Sigmoid colon (tissue), 7 donors: ENCODE data around the gene RPS8. TPM values are rescaled to one million over a fixed set of nuclear protein-coding genes. Genes with fewer than 3 reads are reported as not detected.

ENCODE experiments used
- DNase-seq: peaks from one replicate; pipeline ENCODE4 v3.0.0-alpha.2; 2019
- H3K27ac ChIP-seq, 4 donors: fragments of 200-600 bp; sonication (generic); one replicate each; pipeline ENCODE4 v1.5.1; 2016 to 2019; ENCODE audit warnings: mild to moderate bottlenecking in 1 of 4
- H3K27me3 ChIP-seq, 3 donors: fragments of 200-600 bp; sonication (generic); one replicate each; pipeline ENCODE4 v1.5.1; 2019; ENCODE audit warnings: mild to moderate bottlenecking in 1 of 3
- H3K36me3 ChIP-seq, 4 donors: fragments of 200-600 bp; sonication (generic); one replicate each; pipeline ENCODE4 v1.5.1; 2016 to 2019
- H3K4me1 ChIP-seq, 4 donors: fragments of 200-600 bp; sonication (generic); one replicate each; pipeline ENCODE4 v1.5.1; 2017 to 2019
- H3K4me3 ChIP-seq, 4 donors: fragments of 200-600 bp; sonication (generic); one replicate each; pipeline ENCODE4 v1.5.1; 2017 to 2019; ENCODE audit warnings: mild to moderate bottlenecking in 2 of 4, moderate library complexity in 1 of 4
- H3K9me3 ChIP-seq, 4 donors: fragments of 200-600 bp in 3 of 4; sonication (generic) in 3 of 4; one replicate each; pipeline versions ENCODE4 v1.5.1 to v1.6.1; 2013 to 2019
- EP300 ChIP-seq, 4 donors: sonication (generic); formaldehyde crosslinking; IDR thresholded peaks; one replicate each; pipeline ENCODE4 v1.6.1; 2017; ENCODE audit warnings: antibody characterized with exemption in 4 of 4
- POLR2A ChIP-seq, 2 donors: fragments of 450-650 bp; IDR thresholded peaks; one replicate each; pipeline ENCODE4 v1.6.1; 2016; ENCODE audit warnings: antibody characterized with exemption in 2 of 2, mild to moderate bottlenecking in 2 of 2, moderate library complexity in 2 of 2
- POLR2AphosphoS5 ChIP-seq, 4 donors: sonication (generic); formaldehyde crosslinking; IDR thresholded peaks; one replicate each; pipeline ENCODE4 v1.6.1; 2017; ENCODE audit warnings: antibody characterized with exemption in 4 of 4
- WGBS, 2 donors: extraction: QIAGEN DNeasy Blood & Tissue Kit; methylation state at CpG; one replicate each; pipeline ENCODE4 v1.1.7; 2013; 5-methylcytosine and 5-hydroxymethylcytosine counted together
- intact Hi-C: fragments of 100-400 bp; cut with DNase I; formaldehyde crosslinking; loops from one replicate; pipeline ENCODE4 v1.15.1; 2023
- polyA plus RNA-seq, 3 donors: library from polyadenylated mRNA; stranded (reverse); fragments of 200-250 nt; gene quantifications; one replicate each; pipeline ENCODE4 v1.2.3, GENCODE V29; 2013
- total RNA-seq, 4 donors: library from RNA; depleted of rRNA; stranded (reverse); fragments of >200 nt; gene quantifications; one replicate each; pipeline ENCODE4 v1.1.0, GENCODE V29; 2016
- TF ChIP-seq, protein P1 (sequence below), 4 experiments: fragments of 450-650 bp in 3 of 4; fragments of 200-600 bp in 1 of 4; IDR thresholded peaks; one replicate each; pipeline ENCODE4 v1.5.1; 2016 to 2019; ENCODE audit warnings: antibody characterized with exemption in 4 of 4, mild to moderate bottlenecking in 3 of 4, moderate library complexity in 2 of 4
- donor health status: healthy with polysubstance abuse.
- donor health status: Bipolar disorder and iron deficiency.
- donor health status: healthy.

The RPS8 gene
- total and polyA plus RNA-seq, 7 donors = 1,996 to 3,717 (median 2,845) TPM

DNA sequence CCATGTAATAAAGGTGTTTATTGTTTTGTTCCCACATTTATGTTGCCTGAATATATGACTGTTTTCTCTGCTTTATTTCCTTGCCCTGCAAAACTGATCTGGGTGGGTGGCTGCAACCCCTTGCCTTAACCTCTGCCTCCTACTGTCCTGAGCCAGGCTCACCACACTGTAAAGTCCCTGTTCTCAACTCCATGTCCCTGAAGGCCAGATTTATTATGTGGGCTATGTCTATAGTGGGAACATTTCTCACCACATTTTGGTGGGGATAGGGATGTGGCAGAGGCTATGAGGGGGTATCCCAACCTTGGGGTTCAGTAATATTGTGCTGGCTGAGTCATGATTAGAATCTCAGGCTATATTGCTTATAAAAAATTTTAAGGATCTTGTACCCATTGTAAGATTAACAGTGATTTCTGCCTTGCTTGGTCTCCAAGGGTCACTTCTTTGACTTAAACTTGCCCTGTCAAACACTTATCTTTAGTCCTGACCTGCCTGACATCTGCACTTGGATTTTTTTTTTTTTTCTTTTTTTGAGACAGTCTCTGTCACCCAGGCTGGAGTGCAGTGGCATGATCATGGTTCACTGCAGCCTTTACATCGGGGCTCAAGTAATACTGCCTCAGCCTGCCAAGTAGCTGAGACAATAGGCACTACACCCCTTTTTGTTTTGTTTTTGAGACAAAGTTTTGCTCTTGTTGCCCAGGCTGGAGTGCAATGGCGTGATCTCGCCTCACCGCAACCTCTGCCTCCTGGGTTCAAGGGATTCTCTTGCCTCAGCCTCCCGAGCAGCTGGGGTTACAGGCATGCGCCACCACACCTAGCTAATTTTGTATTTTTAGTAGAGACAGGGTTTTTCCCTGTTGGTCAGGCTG is 3.6 kb downstream of the RPS8 start:
- Histone ChIP-seq H3K27me3 (no peaks in the 10 kb centered on the region), H3K4me3 (no peak overlapping the region), H3K27ac (no peak overlapping the region), H3K9me3 (no peaks in the 10 kb centered on the region), H3K36me3 (peaks cover 7 to 58% (median 21%) of the 10 kb centered on the region in 4 donors), H3K4me1 (peaks cover 0 to 44% (median 33%) of the 10 kb centered on the region in 4 donors)
- 91 to 97% methylated on average over 6 of the region's 6 CpGs for WGBS, 2 donors
- DNase-seq = no peak
- no peak for TF ChIP-seq EP300 (IDR thresholded peaks at IDR 0.05)
- TF ChIP-seq, protein P1, sequence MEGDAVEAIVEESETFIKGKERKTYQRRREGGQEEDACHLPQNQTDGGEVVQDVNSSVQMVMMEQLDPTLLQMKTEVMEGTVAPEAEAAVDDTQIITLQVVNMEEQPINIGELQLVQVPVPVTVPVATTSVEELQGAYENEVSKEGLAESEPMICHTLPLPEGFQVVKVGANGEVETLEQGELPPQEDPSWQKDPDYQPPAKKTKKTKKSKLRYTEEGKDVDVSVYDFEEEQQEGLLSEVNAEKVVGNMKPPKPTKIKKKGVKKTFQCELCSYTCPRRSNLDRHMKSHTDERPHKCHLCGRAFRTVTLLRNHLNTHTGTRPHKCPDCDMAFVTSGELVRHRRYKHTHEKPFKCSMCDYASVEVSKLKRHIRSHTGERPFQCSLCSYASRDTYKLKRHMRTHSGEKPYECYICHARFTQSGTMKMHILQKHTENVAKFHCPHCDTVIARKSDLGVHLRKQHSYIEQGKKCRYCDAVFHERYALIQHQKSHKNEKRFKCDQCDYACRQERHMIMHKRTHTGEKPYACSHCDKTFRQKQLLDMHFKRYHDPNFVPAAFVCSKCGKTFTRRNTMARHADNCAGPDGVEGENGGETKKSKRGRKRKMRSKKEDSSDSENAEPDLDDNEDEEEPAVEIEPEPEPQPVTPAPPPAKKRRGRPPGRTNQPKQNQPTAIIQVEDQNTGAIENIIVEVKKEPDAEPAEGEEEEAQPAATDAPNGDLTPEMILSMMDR (IDR thresholded peaks at IDR 0.05) = no peak
- no peak for TF ChIP-seq POLR2A (IDR thresholded peaks at IDR 0.05)
- no peak for TF ChIP-seq POLR2AphosphoS5 (IDR thresholded peaks at IDR 0.05)
- intact Hi-C loops = no loop called here

DNA sequence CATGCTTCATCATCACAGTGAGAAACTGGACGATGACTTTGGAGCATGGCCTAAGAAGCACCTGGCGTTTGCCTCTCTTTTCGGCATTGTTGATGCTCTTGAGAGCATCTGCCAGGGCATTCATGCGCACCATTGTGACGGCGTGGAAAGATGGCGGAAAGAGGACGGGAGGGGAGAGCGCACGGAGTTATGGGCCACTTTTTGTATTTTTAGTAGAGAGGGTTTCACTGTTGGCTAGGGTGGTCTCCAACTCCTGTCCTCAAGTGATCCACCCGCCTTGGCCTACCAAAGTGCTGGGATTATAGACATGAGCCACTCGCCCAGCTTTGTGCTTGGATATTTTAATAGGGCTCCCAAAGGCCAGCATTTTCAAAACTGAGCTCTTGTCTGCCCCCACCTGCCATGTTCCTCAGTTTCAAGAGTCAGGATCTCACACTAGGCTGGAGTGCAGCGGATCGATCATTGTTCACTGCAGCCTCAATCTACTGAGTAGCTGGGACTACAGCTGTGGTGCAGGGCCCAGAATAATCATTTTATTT is 5.3 kb downstream of the RPS8 start:
- H3K27ac ChIP-seq = no peak overlapping the region
- no peak for DNase-seq
- no peaks in the 10 kb centered on the region for H3K9me3 ChIP-seq
- 93 to 96% methylated on average over 14 of the region's 14 CpGs for WGBS, 2 donors
- H3K36me3 ChIP-seq = peaks cover 7 to 58% (median 21%) of the 10 kb centered on the region in 4 donors
- H3K4me1 ChIP-seq = peaks cover 0 to 52% (median 38%) of the 10 kb centered on the region in 4 donors
- no peak overlapping the region for H3K4me3 ChIP-seq
- TF ChIP-seq, protein P1 (IDR thresholded peaks at IDR 0.05) = no peak
- no peak for TF ChIP-seq POLR2AphosphoS5 (IDR thresholded peaks at IDR 0.05)
- TF ChIP-seq EP300 (IDR thresholded peaks at IDR 0.05) = no peak
- no peak for TF ChIP-seq POLR2A (IDR thresholded peaks at IDR 0.05)
- intact Hi-C loops = no loop called here
- no peaks in the 10 kb centered on the region for H3K27me3 ChIP-seq

DNA sequence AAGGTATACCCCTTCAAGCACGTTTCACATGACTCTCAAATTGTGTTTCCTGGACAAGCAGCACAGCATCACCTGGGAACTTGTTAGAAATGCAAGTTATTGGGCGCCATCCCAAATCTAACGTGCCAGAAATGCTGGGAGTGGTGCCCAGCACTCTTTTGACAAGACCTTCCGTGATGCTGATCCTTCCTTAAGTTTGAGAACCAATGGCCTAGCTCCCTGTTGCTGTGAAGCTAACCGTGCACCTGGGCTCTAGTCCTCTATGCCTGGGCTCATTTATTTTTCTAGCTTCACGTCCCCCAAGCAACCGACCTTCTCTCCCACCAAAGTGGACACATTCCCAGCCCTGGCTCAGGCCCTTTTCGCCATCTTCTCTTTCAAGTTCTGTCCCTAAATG is 8.4 kb downstream of the RPS8 start:
- no peak for TF ChIP-seq EP300 (IDR thresholded peaks at IDR 0.05)
- H3K4me3 ChIP-seq = peak overlapping the region; percentile 33 to 64 (median 56)

DNA sequence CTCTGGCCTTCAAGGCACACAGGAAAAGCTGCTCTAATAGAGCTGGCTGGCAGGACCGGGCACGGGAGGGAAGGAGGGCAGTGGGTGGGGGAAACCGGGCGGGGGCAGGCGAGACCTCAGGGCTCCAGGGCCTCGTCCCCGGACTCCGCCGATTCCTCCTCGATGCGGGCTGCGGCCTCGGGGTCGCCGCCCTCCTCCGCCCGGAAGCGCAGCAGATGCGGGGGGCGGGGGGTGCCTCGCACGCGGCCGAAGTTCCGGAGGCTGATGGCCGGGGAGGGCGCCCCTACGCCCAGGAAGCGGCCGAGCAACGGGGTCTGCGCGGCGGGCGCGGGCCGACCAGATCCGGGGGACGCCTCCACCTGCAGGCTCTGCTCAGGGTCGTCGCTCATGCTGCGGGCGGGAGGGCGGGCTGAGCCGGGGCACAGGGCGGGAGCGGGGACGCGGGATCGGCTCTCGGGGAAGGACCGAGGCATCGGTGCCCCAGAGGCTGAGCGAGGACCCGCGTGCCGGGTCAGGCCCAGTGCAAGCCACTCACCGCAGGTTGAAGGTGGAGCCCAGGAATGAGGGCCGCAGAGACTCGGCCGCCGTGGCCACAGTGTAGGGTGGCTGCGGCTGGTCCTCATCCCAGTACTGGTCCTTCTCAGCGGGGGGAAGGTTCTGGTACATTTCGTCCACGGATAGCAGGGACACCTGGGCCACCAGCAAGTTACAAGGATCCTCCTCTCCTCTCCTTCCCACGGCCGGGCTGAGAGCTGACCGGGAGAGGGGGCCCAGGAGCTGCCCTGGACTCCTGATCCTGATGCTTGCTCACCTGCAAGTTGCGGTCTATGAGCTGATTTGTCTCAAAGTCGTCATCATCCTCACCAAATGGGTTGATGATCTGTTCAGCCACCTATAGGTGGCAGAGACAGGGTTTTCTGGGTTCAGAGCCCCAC is 9.0 kb downstream of the RPS8 start:
- intact Hi-C loops = loop anchor here (5.0 kb wide), 2 partner anchors 38 to 228 kb away; partner anchors contain the start of genes HECTD3 and UROD
- no peak for DNase-seq
- Histone ChIP-seq H3K27ac (peak overlapping the region in 3 of 4 donors; percentile 4 to 56 (median 24)), H3K4me3 (peak overlapping the region; percentile 33 to 64 (median 56)), H3K9me3 (no peaks in the 10 kb centered on the region), H3K36me3 (peaks cover 0 to 26% (median 2%) of the 10 kb centered on the region in 4 donors), H3K4me1 (peaks cover 0 to 34% (median 25%) of the 10 kb centered on the region in 4 donors), H3K27me3 (no peaks in the 10 kb centered on the region)
- 6 to 10% methylated on average over 71 of the region's 71 CpGs for WGBS, 2 donors
- TF ChIP-seq, protein P1 (IDR thresholded peaks at IDR 0.05) = no peak
- no peak for TF ChIP-seq POLR2AphosphoS5 (IDR thresholded peaks at IDR 0.05)
- TF ChIP-seq EP300 (IDR thresholded peaks at IDR 0.05) = no peak
- TF ChIP-seq POLR2A (IDR thresholded peaks at IDR 0.05) = no peak

More for the DNA sequence above, 8.4 kb downstream of the RPS8 start:
- Histone ChIP-seq H3K4me1 (peaks cover 0 to 35% (median 25%) of the 10 kb centered on the region in 4 donors), H3K27ac (peak overlapping the region in 3 of 4 donors; percentile 4 to 56 (median 24)), H3K9me3 (no peaks in the 10 kb centered on the region), H3K36me3 (peaks cover 0 to 33% (median 6%) of the 10 kb centered on the region in 4 donors), H3K27me3 (no peaks in the 10 kb centered on the region)
- no peak for DNase-seq
- intact Hi-C loops = no loop called here
- WGBS, 2 donors = 52 to 56% methylated on average over 8 of the region's 8 CpGs
